Stimulated activated CD4-positive, alpha-beta T cell treated with anti-CD3 and anti-CD28 coated beads, Interleukin-2, amount 100 ng/mL, for 48 hours (primary cell): ENCODE measurements around the gene MBOAT2.
"Not testable (repeated sequence)": the region's sequence is repeated elsewhere in the genome, so short reads cannot be mapped to it uniquely, and the experiment has no call there.

Experiments
- DNase-seq, 2 donors: peaks; one replicate each; pipeline ENCODE4 v3.0.0-alpha.2; 2020

Gene MBOAT2

DNA sequence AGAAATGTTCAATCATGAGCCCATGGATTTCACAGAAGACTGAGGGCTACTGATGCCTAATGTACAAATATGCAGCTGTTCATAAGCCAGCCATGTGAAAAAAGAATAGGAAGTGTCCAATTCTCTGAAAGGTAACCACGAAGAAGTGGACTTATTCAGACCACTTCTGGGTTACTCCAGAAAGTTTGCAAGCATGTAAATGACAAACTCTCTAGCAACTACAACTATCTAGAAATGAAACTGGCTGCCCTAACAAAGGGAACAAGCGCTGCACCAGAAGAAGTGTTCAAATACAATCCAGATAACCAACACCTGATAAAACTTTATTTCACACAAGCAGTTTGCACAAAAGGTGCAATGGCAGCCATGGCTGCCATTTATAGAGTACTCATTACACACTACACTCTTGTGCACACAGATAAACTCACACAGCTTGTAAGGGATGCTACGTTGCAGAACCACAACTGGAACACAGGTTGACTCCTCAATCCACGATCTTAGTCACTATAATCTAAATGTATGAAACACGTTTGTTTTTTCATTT is 13.9 kb downstream of the MBOAT2 start:
- DNase-seq: no peak

DNA sequence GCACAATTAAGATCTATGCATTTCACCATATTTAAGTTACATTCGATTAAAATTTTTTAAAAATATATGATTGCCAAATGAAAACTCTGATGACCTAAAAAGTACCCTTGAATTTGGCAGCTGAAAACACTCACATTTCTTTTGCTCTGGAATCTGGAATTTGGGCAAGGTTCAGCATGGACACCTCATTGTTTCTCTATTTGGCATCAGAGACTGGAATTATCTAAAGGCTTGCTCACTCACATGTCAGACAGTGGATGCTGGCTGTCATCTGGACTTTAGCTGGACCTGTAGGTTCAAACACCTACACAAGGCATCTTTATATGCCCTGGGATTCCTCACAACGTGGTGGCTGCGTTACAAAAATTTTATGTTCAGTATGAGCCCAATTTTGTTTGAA is 16.1 kb downstream of the MBOAT2 start:
- no peak for DNase-seq

DNA sequence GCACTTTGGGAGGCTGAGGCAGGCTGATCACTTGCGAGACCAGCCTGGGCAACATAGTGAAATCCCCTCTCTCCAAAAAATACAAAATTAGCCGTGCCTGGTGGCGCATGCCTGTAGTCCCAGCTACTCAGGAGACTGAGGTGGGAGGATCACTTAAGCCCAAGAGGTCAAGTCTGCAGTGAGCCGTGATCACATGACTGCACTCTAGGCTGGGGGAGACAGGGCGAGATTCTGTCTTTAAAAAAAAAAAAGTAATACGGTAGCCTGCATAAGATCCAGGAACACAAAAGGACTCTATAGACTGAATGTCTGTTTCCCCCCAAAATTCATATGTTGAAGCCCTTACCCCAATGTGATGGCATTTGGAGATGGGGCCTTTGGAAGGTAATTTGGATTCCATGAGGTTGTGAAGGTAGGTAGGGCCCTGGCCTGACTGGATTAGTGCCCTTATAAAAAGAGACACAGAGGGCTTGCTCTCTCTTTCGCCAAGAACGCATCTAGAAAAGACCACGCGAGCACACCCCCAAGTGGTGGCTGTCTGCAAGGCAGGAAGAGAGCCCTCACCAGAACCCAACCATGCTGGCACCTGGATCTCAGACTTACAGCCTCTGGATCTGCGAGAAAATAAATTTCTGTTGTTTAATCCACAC is 17.0 kb downstream of the MBOAT2 start:
- DNase-seq: no peak

GRCh38 chr2:8985561-8986326 is 17.7 kb downstream of the MBOAT2 start:
- no peak for DNase-seq

GRCh38 chr2:8984855-8985254 is 18.6 kb downstream of the MBOAT2 start:
- DNase-seq: no peak

- DNase-seq: no peak
Measured at GRCh38 chr2:8984157-8984556, 19.3 kb downstream of the MBOAT2 start.

GRCh38 chr2:8983571-8983970 is 19.9 kb downstream of the MBOAT2 start:
- DNase-seq: no peak

GRCh38 chr2:8981876-8982275 is 21.6 kb downstream of the MBOAT2 start:
- DNase-seq: no peak

DNA sequence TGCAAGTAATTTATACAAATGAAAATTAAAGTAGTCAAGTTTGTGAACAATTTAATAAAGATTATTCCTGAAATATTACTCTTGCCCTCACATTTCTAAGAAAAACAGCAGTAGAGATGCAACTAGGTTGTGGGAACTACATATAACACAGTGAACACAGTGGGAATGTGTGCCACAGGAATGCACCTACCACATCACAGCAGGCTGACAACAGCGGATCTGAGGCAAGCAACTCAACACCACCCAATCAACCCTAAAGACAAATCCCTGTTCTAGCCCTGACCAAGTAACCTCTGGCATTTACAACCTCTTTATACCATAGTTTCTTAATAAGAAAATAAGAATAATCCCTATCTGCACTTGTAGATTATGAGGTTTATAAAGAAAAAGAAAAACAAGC is 23.4 kb downstream of the MBOAT2 start:
- DNase-seq: no peak

GRCh38 chr2:8977758-8978157 is 25.7 kb downstream of the MBOAT2 start:
- DNase-seq: no peak

- no peak for DNase-seq
Measured at GRCh38 chr2:8976442-8977259, 26.8 kb downstream of the MBOAT2 start.

GRCh38 chr2:8974016-8974415 is 29.5 kb downstream of the MBOAT2 start:
- DNase-seq: no peak

- DNase-seq: not testable (repeated sequence)
Measured at GRCh38 chr2:8973017-8973416, 30.5 kb downstream of the MBOAT2 start.

DNA sequence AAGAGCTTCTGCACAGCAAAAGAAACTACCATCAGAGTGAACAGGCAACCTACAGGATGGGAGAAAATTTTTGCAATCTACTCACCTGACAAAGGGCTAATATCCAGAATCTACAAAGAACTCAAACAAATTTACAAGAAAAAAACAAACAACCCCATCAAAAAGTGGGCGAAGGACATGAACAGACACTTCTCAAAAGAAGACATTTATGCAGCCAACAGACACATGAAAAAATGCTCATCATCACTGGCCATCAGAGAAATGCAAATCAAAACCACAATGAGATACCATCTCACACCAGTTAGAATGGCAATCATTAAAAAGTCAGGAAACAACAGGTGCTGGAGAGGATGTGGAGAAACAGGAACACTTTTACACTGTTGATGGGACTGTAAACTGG is 30.9 kb downstream of the MBOAT2 start:
- not testable (repeated sequence) for DNase-seq

DNA sequence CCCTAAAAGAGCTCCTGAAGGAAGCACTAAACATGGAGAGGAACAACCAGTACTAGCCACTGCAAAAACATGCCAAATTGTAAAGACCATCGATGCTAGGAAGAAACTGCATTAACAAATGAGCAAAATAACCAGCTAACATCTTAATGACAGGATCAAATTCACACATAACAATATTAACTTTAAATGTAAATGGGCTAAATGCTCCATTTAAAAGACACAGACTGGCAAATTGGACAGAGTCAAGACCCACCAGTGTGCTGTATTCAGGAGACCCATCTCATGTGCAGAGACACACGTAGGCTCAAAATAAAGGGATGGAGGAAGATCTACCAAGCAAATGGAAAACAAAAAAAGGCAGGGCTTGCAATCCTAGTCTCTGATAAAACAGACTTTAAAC is 34.1 kb downstream of the MBOAT2 start:
- DNase-seq: not testable (repeated sequence)

DNA sequence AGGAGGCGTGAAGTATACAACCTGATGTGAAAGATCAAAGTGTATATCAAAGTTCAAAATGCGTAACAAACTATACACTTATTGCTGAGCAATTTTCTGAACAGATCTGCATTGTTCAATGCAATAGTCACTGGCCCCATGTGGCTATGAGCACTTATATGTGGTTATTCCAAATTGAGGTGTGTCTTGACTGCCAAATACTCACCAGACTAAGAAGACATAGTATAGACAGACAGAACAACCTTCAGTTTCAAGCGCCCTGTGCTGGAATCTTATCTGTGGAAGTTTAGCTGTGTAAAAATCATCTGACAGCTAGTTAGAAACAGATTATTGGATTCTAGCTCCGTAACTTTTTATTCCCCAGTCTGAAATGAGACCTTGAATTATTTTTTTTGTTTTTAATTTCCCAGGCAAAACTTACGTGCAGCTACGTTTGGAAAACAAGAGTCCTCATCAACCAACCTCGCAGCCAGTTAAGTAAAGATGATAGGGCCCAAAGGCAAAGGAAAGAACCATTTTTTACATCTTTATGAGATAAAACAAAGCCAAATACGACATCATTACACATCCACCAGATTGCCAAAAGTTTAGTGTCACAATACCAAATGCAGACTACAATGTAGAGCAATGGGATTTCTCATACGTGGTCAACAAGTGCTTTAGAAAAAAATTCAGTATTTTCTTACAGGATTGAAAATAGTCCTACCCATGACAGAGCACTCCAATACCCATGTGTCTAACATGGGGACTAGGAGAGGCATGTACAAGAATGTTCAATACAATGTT is 37.2 kb downstream of the MBOAT2 start:
- DNase-seq: no peak

GRCh38 chr2:8965216-8965969 is 38.1 kb downstream of the MBOAT2 start:
- no peak for DNase-seq

- no peak for DNase-seq
Measured at GRCh38 chr2:8962890-8963289, 40.6 kb downstream of the MBOAT2 start.

DNA sequence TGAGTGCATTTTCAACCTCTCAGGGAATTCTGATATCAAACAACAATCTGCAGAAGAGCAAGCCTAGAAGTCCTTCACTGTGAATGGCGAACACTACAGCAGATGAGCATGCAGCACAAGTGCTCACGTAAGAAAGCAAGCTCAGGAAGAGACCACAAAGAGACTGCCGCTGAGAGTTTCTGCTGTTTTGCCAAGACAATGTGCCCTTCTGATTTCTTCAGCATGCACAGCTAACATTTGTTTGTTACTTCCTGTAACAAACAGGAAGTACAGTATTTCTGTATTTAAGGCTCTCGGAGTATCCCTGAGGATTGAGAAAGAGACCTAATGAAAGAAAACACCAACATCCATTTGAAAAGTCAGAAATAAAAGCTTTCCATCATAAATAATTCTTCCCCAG is 45.9 kb downstream of the MBOAT2 start:
- no peak for DNase-seq

DNA sequence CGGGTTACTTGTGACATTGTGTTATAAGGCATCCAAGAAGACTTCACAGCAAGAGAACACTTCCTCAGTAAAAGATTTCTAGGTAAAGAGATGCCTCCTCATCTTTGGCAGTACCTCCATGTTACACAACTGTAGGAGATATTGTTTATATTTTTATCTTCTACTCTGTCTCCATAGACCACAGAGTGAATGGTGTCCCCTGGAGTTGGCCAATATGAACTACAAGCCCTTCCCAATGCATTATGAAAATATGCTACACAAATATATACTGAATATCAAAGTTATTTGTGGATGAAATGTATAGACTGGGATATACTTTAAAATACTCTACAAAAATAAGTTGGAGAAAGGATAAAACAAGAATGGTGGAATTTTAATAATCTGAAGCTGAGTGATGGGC is 46.7 kb downstream of the MBOAT2 start:
- no peak for DNase-seq

DNA sequence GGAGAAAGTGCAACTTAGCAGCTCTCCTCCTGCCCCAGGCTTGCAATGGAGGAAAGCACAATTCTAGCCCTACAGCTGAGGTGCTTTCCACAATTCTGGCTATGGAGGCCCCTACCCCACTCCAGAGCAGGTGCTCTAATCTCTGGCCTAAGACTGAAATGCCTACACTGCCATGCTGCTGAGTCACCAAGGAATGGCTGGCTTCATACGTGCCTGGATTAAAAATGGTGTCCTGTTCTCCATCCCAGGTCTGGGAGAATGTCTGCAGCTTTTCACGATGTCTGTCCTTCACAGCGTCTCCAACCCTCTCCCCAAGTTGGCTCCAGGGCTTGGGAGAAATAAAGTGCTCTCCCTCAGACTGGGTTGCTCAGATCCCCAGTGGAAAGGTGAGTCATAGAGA is 48.5 kb downstream of the MBOAT2 start:
- DNase-seq: no peak

DNA sequence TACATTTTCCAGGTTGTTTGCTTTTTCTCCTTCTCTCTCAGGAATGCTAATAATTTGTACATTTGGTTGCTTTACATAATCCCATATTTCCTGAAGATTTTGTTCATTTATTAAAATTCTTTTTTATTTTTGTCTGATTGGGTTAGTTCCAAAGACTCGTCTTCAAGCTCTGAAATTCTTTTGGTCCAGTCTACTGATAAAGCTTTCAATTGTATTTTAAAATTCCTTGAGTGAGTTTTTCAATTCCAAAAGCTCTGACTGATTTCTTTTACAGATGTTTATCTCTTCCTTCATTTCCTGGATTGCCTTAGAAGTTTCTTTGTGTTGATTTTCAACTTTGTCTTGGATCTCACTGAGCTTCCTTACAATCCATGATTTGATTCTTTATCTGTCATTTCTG is 50.0 kb downstream of the MBOAT2 start:
- DNase-seq: no peak
